WTC11 (cell line): Measurements from ENCODE around the gene KIF6. TPM values are rescaled to one million over a fixed set of nuclear protein-coding genes. Genes with fewer than 3 reads are reported as not detected.

Experiments used
- ATAC-seq: fragments of 200-7000 bp; cut with Tn5 transposase; 2 replicates; pipeline ENCODE4 v1.10.0; 2021; ENCODE audit warnings: mild to moderate bottlenecking, moderate library complexity
- CTCF ChIA-PET: fragments of 300-600 bp; sonication (Branson Sonifier 250); formaldehyde crosslinking; loops from one replicate; lab custom pipeline; 2021; ENCODE audit warnings: antibody characterized with exemption; lab: Charles Lee
- POLR2A ChIA-PET: fragments of 350-600 bp; sonication (Branson Sonifier 250); formaldehyde crosslinking; loops from one replicate; lab custom pipeline; 2021; ENCODE audit warnings: antibody characterized with exemption; lab: Charles Lee
- DNase-seq: peaks from one replicate; pipeline ENCODE4 v3.0.0; 2021; ENCODE audit warnings: low spot score
- H3K27ac Mint-ChIP-seq: 2 replicates; pipeline ENCODE4 v1.8.0; 2021; ENCODE audit warnings: mixed read lengths
- H3K27me3 Mint-ChIP-seq: 2 replicates; pipeline ENCODE4 v1.8.0; 2021; ENCODE audit warnings: low read depth, mild to moderate bottlenecking, moderate library complexity, mixed read lengths
- H3K36me3 Mint-ChIP-seq: 2 replicates; pipeline ENCODE4 v1.8.0; 2021; ENCODE audit warnings: mixed read lengths
- H3K4me1 Mint-ChIP-seq: 2 replicates; pipeline ENCODE4 v1.8.0; 2022; ENCODE audit warnings: mixed read lengths
- H3K4me3 Mint-ChIP-seq: 2 replicates; pipeline ENCODE4 v1.8.0; 2021; ENCODE audit warnings: mild to moderate bottlenecking, moderate library complexity, mixed read lengths
- H3K9me3 Mint-ChIP-seq: 2 replicates; pipeline ENCODE4 v1.8.0; 2021; ENCODE audit warnings: mixed read lengths
- GABPB1 ChIP-seq: sonication (generic); formaldehyde crosslinking; IDR thresholded peaks from 2 replicates; pipeline ENCODE4 v1.8.1; 2023; ENCODE audit warnings: mild to moderate bottlenecking, missing genetic modification reagents
- JUN ChIP-seq: sonication (generic); formaldehyde crosslinking; IDR thresholded peaks from 2 replicates; pipeline ENCODE4 v1.8.0; 2023; ENCODE audit warnings: mild to moderate bottlenecking, missing genetic modification reagents
- MXD4 ChIP-seq: fragments of 250-450 bp; sonication (Bioruptor Pico); IDR thresholded peaks from 2 replicates; pipeline ENCODE4 v1.8.0; 2021; ENCODE audit warnings: mild to moderate bottlenecking, moderate library complexity, borderline replicate concordance
- NFE2L1 ChIP-seq: sonication (generic); formaldehyde crosslinking; IDR thresholded peaks from 2 replicates; pipeline ENCODE4 v1.8.1; 2023; ENCODE audit warnings: missing genetic modification reagents
- NR1H2 ChIP-seq: sonication (generic); formaldehyde crosslinking; IDR thresholded peaks from 2 replicates; pipeline ENCODE4 v1.9.0; 2021; ENCODE audit warnings: mild to moderate bottlenecking, moderate library complexity, missing genetic modification reagents
- NR2C2 ChIP-seq: sonication (generic); formaldehyde crosslinking; IDR thresholded peaks from 2 replicates; pipeline ENCODE4 v1.8.0; 2022; ENCODE audit warnings: mild to moderate bottlenecking, missing genetic modification reagents
- SMAD4 ChIP-seq: sonication (generic); formaldehyde crosslinking; IDR thresholded peaks from 2 replicates; pipeline ENCODE4 v1.8.0; 2022; ENCODE audit warnings: mild to moderate bottlenecking, missing genetic modification reagents
- SP1 ChIP-seq: sonication (generic); formaldehyde crosslinking; conservative IDR thresholded peaks from 2 replicates; pipeline ENCODE4 v1.8.1; 2022; ENCODE audit warnings: missing genetic modification reagents
- TCF7 ChIP-seq: sonication (generic); formaldehyde crosslinking; IDR thresholded peaks from 2 replicates; pipeline ENCODE4 v1.8.0; 2022; ENCODE audit warnings: mild to moderate bottlenecking, low read depth, missing genetic modification reagents, moderate library complexity
- TEAD4 ChIP-seq: sonication (generic); formaldehyde crosslinking; IDR thresholded peaks from 2 replicates; pipeline ENCODE4 v1.8.0; 2022; ENCODE audit warnings: mild to moderate bottlenecking, missing genetic modification reagents
- ZNF263 ChIP-seq: sonication (generic); formaldehyde crosslinking; IDR thresholded peaks from 2 replicates; pipeline ENCODE4 v1.8.1; 2022; ENCODE audit warnings: low read depth, mild to moderate bottlenecking, moderate library complexity, missing genetic modification reagents
- ZNF671 ChIP-seq: fragments of 250-450 bp; sonication (Bioruptor Pico); IDR thresholded peaks from 2 replicates; pipeline ENCODE4 v1.8.0; 2021; ENCODE audit warnings: mild to moderate bottlenecking
- total RNA-seq: library from RNA; stranded (reverse); gene quantifications from 3 replicates; pipeline ENCODE4 v1.2.3, GENCODE V29; 2021
- TF ChIP-seq, protein P1 (sequence below): sonication (generic); formaldehyde crosslinking; IDR thresholded peaks from 2 replicates; pipeline ENCODE4 v1.8.1; 2022; ENCODE audit warnings: low read depth, missing genetic modification reagents, borderline replicate concordance
- TF ChIP-seq, protein P2 (sequence below): sonication (generic); formaldehyde crosslinking; IDR thresholded peaks from 2 replicates; pipeline ENCODE4 v1.8.1; 2022; ENCODE audit warnings: low read depth, mild to moderate bottlenecking, moderate library complexity, missing genetic modification reagents, borderline replicate concordance
- TF ChIP-seq, protein P3 (sequence below): sonication (generic); formaldehyde crosslinking; conservative IDR thresholded peaks from 2 replicates; pipeline ENCODE4 v1.8.1; 2023; ENCODE audit warnings: mild to moderate bottlenecking, low read depth, missing genetic modification reagents, moderate library complexity
- TF ChIP-seq, protein P4 (sequence below): fragments of 250-450 bp; sonication (Bioruptor Pico); IDR thresholded peaks from 2 replicates; pipeline ENCODE4 v1.8.0; 2021; ENCODE audit warnings: mild to moderate bottlenecking
- TF ChIP-seq, protein P5 (sequence below): sonication (generic); formaldehyde crosslinking; IDR thresholded peaks from 2 replicates; pipeline ENCODE4 v1.8.1; 2023; ENCODE audit warnings: mild to moderate bottlenecking, missing genetic modification reagents, moderate library complexity
- TF ChIP-seq, protein P6 (sequence below): sonication (generic); formaldehyde crosslinking; IDR thresholded peaks from 2 replicates; pipeline ENCODE4 v1.8.0; 2022; ENCODE audit warnings: mild to moderate bottlenecking, missing genetic modification reagents

The KIF6 gene
- total RNA-seq, 1 experiment from 2014 or later, result 0.57 TPM

DNA sequence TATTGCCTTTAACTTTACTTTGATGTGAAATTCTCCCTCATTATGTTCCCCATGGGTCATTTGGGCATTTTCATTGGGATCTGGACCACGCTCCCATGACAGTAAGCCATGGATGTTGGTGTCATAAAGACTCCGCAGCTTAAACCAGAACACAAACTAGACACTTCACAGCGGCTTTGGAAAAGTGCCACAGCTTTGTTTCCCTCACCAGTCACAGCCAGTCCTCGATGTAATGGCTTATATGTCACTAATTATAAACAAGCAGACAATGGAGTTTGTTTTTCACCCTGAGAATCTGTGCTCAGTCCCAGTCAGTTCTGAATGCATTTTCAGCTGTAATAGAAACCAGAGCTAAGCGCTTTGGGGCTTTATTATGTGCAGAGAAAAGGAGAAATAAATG lies 43.8 kb upstream of the KIF6 start (continued):
- TF ChIP-seq, protein P1, sequence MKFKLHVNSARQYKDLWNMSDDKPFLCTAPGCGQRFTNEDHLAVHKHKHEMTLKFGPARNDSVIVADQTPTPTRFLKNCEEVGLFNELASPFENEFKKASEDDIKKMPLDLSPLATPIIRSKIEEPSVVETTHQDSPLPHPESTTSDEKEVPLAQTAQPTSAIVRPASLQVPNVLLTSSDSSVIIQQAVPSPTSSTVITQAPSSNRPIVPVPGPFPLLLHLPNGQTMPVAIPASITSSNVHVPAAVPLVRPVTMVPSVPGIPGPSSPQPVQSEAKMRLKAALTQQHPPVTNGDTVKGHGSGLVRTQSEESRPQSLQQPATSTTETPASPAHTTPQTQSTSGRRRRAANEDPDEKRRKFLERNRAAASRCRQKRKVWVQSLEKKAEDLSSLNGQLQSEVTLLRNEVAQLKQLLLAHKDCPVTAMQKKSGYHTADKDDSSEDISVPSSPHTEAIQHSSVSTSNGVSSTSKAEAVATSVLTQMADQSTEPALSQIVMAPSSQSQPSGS (CRISPR knock-in tag), result no peak
- no peak for TF ChIP-seq NR1H2 (CRISPR knock-in tag)
- TF ChIP-seq, protein P2, sequence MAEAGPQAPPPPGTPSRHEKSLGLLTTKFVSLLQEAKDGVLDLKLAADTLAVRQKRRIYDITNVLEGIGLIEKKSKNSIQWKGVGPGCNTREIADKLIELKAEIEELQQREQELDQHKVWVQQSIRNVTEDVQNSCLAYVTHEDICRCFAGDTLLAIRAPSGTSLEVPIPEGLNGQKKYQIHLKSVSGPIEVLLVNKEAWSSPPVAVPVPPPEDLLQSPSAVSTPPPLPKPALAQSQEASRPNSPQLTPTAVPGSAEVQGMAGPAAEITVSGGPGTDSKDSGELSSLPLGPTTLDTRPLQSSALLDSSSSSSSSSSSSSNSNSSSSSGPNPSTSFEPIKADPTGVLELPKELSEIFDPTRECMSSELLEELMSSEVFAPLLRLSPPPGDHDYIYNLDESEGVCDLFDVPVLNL (CRISPR knock-in tag), result no peak
- no peak for TF ChIP-seq ZNF263 (CRISPR knock-in tag)
- no peak for TF ChIP-seq SP1 (CRISPR knock-in tag)
- no peak for TF ChIP-seq JUN (CRISPR knock-in tag)
- TF ChIP-seq TCF7, result no peak
- no peak for TF ChIP-seq SMAD4 (CRISPR knock-in tag)

DNA sequence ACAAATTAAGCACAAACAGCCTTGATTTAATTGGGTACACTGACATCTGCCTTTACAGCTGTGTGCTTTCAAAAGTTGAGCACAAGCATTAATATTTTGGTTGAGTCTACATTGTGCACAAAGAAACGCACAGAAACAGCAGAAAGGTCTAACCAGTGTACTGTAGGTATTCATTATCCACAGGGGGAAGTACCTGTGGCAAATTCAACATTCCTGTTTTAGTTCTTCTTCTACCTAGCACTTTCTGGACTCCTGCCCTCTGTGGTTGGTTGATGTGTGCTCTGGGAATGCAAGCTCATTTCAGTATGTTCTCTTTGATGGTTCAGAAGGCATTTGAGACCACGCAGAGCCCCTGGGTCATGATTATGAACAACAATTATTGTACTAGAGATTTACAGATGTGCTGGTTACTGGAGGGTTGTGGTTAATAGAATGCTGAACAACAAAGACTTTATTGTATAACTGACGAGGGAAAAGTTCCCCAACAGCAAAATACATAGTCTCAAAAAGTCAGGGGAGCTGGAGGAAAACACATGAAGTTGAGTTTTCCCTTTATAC lies 40.4 kb upstream of the KIF6 start:
- ChIA-PET POLR2A (no interaction called here), CTCF (no interaction called here)
- no peak for TF ChIP-seq TEAD4 (CRISPR knock-in tag)
- TF ChIP-seq GABPB1, result no peak
- TF ChIP-seq, protein P3, sequence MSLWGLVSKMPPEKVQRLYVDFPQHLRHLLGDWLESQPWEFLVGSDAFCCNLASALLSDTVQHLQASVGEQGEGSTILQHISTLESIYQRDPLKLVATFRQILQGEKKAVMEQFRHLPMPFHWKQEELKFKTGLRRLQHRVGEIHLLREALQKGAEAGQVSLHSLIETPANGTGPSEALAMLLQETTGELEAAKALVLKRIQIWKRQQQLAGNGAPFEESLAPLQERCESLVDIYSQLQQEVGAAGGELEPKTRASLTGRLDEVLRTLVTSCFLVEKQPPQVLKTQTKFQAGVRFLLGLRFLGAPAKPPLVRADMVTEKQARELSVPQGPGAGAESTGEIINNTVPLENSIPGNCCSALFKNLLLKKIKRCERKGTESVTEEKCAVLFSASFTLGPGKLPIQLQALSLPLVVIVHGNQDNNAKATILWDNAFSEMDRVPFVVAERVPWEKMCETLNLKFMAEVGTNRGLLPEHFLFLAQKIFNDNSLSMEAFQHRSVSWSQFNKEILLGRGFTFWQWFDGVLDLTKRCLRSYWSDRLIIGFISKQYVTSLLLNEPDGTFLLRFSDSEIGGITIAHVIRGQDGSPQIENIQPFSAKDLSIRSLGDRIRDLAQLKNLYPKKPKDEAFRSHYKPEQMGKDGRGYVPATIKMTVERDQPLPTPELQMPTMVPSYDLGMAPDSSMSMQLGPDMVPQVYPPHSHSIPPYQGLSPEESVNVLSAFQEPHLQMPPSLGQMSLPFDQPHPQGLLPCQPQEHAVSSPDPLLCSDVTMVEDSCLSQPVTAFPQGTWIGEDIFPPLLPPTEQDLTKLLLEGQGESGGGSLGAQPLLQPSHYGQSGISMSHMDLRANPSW (CRISPR knock-in tag), result no peak
- TF ChIP-seq MXD4 (CRISPR knock-in tag), result no peak
- no peak for TF ChIP-seq NR2C2 (CRISPR knock-in tag)
- TF ChIP-seq, protein P4, sequence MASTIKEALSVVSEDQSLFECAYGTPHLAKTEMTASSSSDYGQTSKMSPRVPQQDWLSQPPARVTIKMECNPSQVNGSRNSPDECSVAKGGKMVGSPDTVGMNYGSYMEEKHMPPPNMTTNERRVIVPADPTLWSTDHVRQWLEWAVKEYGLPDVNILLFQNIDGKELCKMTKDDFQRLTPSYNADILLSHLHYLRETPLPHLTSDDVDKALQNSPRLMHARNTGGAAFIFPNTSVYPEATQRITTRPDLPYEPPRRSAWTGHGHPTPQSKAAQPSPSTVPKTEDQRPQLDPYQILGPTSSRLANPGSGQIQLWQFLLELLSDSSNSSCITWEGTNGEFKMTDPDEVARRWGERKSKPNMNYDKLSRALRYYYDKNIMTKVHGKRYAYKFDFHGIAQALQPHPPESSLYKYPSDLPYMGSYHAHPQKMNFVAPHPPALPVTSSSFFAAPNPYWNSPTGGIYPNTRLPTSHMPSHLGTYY, result no peak
- TF ChIP-seq ZNF671 (CRISPR knock-in tag), result no peak
- TF ChIP-seq, protein P5, sequence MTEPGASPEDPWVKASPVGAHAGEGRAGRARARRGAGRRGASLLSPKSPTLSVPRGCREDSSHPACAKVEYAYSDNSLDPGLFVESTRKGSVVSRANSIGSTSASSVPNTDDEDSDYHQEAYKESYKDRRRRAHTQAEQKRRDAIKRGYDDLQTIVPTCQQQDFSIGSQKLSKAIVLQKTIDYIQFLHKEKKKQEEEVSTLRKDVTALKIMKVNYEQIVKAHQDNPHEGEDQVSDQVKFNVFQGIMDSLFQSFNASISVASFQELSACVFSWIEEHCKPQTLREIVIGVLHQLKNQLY (CRISPR knock-in tag), result no peak
- TF ChIP-seq, protein P6, sequence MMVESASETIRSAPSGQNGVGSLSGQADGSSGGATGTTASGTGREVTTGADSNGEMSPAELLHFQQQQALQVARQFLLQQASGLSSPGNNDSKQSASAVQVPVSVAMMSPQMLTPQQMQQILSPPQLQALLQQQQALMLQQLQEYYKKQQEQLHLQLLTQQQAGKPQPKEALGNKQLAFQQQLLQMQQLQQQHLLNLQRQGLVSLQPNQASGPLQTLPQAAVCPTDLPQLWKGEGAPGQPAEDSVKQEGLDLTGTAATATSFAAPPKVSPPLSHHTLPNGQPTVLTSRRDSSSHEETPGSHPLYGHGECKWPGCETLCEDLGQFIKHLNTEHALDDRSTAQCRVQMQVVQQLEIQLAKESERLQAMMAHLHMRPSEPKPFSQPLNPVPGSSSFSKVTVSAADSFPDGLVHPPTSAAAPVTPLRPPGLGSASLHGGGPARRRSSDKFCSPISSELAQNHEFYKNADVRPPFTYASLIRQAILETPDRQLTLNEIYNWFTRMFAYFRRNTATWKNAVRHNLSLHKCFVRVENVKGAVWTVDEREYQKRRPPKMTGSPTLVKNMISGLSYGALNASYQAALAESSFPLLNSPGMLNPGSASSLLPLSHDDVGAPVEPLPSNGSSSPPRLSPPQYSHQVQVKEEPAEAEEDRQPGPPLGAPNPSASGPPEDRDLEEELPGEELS, result no peak
- no peak for TF ChIP-seq SP1 (CRISPR knock-in tag)
- TF ChIP-seq NFE2L1 (CRISPR knock-in tag), result no peak
- Mint-ChIP-seq H3K4me3 (no peak overlapping the region), H3K27ac (no peak overlapping the region), H3K27me3 (no peaks in the 10 kb centered on the region; the same call in 1 of the 2 replicates), H3K36me3 (no peaks in the 10 kb centered on the region), H3K9me3 (peaks cover 8% of the 10 kb centered on the region; the same call in 1 of the 2 replicates), H3K4me1 (no peaks in the 10 kb centered on the region)
- ATAC-seq (no peak), DNase-seq (no peak)
